GM18526 (cell line): ENCODE data around the gene CFAP47.

Experiments used
- POLR2A ChIP-seq: IDR thresholded peaks from 3 replicates; pipeline ENCODE4 v1.6.1; 2011; ENCODE audit not compliant: insufficient read length; ENCODE audit errors: extremely low read depth

CFAP47 gene

GRCh38 chrX:35919536-35920309, at the start of gene CFAP47:
Gene CFAP47, plus strand, starts transcription at chrX:35919734. Its CDS starts 66 bp downstream, at chrX:35919800.
- TF ChIP-seq POLR2A: no peak

GRCh38 chrX:35880601-35881000, 38.9 kb upstream of the CFAP47 start:
- no peak for TF ChIP-seq POLR2A

- TF ChIP-seq POLR2A: no peak
Observed at GRCh38 chrX:35886135-35886534, 33.4 kb upstream of the CFAP47 start.

- no peak for TF ChIP-seq POLR2A
Observed at GRCh38 chrX:35890699-35891098, 28.8 kb upstream of the CFAP47 start.

GRCh38 chrX:36007207-36007606, 87.7 kb downstream of the CFAP47 start:
- TF ChIP-seq POLR2A: no peak

GRCh38 chrX:36019125-36019524, 99.6 kb downstream of the CFAP47 start:
- no peak for TF ChIP-seq POLR2A

GRCh38 chrX:36035550-36035949, 116.0 kb downstream of the CFAP47 start:
- no peak for TF ChIP-seq POLR2A

GRCh38 chrX:36062778-36063177, 143.2 kb downstream of the CFAP47 start:
- TF ChIP-seq POLR2A: no peak

GRCh38 chrX:36071061-36071460, 151.5 kb downstream of the CFAP47 start:
- no peak for TF ChIP-seq POLR2A

- no peak for TF ChIP-seq POLR2A
Observed at GRCh38 chrX:36083256-36083655, 163.7 kb downstream of the CFAP47 start.

- TF ChIP-seq POLR2A: no peak
Observed at GRCh38 chrX:36087366-36087765, 167.8 kb downstream of the CFAP47 start.

GRCh38 chrX:36102425-36102824, 182.9 kb downstream of the CFAP47 start:
- TF ChIP-seq POLR2A: no peak

- TF ChIP-seq POLR2A: no peak
Observed at GRCh38 chrX:36116222-36116621, 196.7 kb downstream of the CFAP47 start.

- no peak for TF ChIP-seq POLR2A
Observed at GRCh38 chrX:36159254-36159653, 239.7 kb downstream of the CFAP47 start.

GRCh38 chrX:36160081-36160480, 240.5 kb downstream of the CFAP47 start:
- no peak for TF ChIP-seq POLR2A

GRCh38 chrX:36198575-36198974, 279.0 kb downstream of the CFAP47 start:
- no peak for TF ChIP-seq POLR2A

GRCh38 chrX:36199928-36200327, 280.4 kb downstream of the CFAP47 start:
- TF ChIP-seq POLR2A: no peak
